ENCODE results near the gene SMURF2.
A peak's percentile ranks its signal among the peaks of the same experiment; 100 is the strongest.
"Not testable (repeated sequence)": the region's sequence is repeated elsewhere in the genome, so short reads cannot be mapped to it uniquely, and the experiment has no call there.

The SMURF2 gene

GRCh38 chr17:64664299-64664981 is 2.3 kb upstream of the SMURF2 start:
- DNase-seq = not testable (repeated sequence)

- not testable (repeated sequence) for DNase-seq
Observed at GRCh38 chr17:64663836-64664235, 1.7 kb upstream of the SMURF2 start.

DNA sequence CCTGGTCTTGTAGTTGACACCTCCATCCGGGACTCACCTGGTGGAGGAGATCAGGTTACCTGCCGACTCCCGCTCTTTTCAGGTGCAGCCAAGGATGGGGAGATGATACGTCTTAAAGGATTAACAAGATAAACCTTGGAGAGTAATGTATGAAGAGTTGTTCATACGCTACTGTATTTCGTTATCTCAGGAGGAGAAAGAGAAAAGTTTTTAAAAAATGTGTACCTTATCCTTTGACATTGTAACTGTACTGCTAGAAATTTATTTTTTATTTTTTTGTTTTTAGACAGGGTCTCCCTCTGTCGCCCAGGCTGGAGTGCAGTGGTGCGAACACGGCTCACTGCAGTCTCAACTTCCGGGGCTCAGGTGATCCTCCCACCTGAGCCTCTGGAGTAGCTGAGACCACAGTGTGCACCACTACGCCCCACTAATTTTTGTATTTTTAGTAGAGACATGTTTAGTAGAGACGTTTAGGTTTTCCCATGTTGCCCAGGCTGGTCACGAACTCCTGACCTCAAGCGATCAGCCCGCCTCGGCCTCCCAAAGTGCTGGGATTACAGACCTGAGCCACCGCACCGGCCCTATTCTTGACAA is 764 bp upstream of the SMURF2 start:
- DNase-seq = no peak

DNA sequence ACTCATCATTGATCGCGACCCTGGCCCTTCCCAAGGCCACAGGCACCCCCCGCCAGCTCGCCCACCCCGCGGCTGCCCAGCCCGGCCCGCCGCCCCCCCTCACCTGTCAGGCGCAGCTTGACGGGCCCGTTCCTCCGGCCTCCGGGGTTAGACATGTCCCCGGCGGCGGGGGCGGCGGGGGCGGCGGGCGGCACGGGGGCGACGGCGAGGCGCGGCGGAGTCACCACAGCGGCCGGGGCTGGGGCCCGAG is 456 bp downstream of the SMURF2 start:
- DNase-seq = peak in 1 of 4 experiments; percentile 42

DNA sequence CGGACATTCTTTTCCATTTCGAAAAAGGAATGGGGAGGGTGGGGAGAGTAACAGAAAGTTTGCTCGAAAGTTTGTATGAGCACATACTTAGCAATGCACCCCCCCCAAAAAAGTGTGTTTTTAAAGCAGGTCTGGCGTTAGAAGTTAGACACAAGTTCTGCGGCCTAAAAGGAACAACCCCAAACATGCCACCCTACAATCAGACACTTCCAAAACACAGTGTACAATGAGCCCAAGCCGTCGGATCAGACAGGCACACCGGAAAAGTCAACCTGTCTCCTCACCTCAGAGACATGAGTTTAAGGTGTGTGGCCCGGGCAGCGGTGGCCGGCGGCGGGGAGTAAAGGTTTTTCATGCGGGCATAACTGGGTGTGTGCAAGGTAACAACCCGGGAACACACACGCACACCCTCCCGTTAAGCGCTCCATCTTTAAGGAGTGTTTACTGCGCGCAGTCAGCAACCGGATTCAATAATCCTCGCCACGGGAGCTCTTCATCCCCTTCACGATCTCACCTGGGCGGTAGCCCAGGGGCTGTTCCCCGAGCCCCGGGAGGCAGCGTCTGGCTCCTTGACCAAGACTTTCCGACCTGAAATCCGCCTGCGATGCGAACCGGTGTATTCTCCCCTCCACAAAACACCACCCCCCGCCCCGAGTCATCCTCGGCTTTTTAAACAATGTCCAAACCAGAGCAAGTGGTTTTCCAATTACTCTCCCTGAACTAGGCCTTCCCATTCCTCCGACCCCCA is 955 bp downstream of the SMURF2 start:
- DNase-seq = not testable (repeated sequence)

GRCh38 chr17:64660195-64660977 is 1.7 kb downstream of the SMURF2 start:
- DNase-seq = not testable (repeated sequence)

DNA sequence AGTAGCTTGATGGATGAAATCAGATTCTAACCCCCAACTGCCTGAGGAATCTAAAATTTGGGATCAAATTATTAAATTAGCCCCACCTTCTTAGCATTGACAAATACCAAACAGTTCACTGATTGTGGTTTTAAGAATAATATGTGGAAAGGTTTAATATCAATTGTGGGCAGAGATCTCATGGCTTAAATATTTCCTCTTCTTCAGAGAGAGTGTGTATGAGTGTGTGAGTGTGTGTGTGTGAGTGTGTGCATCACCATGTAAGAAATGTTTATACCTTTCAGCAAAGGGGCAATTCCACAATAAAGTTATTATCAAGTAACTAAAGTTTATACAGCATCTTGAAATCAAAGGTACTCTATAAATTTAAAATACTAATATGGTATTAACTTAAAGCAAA is 3.2 kb downstream of the SMURF2 start:
- no peak for DNase-seq

GRCh38 chr17:64657610-64658125 is 4.4 kb downstream of the SMURF2 start:
- no peak for DNase-seq

GRCh38 chr17:64655704-64656103 is 6.4 kb downstream of the SMURF2 start:
- DNase-seq = no peak

GRCh38 chr17:64653985-64654355 is 8.1 kb downstream of the SMURF2 start:
- DNase-seq = no peak

DNA sequence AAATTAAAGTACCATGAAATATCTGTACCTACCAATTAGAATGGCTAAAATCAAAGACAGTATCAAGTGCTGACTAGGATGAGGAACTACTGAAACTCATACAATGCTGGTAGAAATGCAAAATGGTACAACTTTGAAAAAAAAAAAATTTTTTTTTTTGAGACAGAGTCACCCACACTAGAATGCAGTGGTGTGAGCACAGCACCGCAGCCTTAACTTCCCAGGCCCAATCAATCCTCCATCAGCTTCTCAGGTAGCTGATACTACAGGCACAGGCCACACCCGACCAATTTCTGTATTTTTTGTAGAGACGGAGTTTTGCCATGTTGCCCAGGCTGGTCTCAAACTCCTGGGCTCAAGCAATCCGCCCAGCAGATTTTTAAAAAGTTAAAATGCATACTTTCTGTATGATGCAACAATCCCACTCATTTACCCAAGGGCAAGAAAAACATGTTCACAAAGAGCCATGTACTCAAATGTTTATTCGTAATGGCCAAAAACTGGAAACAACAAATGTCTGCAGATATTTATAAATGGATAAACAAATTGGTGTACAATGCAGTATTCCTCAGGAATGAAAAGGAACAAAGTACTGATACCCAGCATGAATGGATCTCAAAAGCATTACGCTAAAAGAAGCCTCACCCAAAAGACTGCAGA is 8.7 kb downstream of the SMURF2 start:
- no peak for DNase-seq

GRCh38 chr17:64651889-64652288 is 10.2 kb downstream of the SMURF2 start:
- no peak for DNase-seq

DNA sequence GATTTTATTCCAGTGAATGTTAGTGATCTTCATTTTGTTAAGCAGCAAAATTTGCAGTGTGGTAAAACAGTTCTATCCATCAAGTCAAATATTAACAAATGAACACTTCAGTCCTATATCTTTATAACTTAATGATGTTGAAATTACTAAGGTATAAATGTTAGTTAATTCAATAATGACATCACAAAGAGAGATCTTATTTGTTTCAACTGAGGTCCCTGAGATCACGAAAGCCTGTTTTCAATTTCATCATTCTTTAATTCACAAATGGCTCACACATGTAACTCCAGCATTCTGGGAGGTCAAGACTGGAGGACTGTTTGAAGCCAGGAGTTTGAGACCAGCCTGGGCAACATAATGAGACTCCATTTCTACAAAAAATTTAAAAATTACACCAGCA is 13.9 kb downstream of the SMURF2 start:
- DNase-seq = no peak

- no peak for DNase-seq
Observed at GRCh38 chr17:64647817-64648216, 14.3 kb downstream of the SMURF2 start.

GRCh38 chr17:64639516-64639915 is 22.6 kb downstream of the SMURF2 start:
- no peak for DNase-seq

GRCh38 chr17:64638552-64639203 is 23.4 kb downstream of the SMURF2 start:
- no peak for DNase-seq

GRCh38 chr17:64635647-64636305 is 26.3 kb downstream of the SMURF2 start:
- DNase-seq = no peak

DNA sequence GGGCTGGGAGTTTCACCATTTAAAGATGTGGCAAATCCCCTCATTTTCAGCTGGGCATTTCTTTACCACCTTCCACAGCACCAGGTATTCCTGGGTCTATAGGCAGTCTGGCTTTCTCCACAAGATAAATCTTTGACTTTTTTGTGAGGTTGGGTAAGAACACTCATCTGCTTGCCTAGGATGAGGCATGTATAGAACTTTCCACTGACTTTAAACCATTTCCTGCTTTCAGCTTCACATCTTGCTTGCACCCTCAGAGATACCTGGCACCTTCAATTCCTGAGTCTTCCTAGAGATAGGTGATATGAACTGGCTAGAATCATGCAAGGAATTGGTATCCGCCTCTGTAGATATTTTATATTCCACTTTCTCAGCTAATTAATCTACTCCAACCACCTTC is 27.9 kb downstream of the SMURF2 start:
- DNase-seq = no peak

- DNase-seq = no peak
Observed at GRCh38 chr17:64632606-64633005, 29.5 kb downstream of the SMURF2 start.

GRCh38 chr17:64632194-64632593 is 29.9 kb downstream of the SMURF2 start:
- no peak for DNase-seq

DNA sequence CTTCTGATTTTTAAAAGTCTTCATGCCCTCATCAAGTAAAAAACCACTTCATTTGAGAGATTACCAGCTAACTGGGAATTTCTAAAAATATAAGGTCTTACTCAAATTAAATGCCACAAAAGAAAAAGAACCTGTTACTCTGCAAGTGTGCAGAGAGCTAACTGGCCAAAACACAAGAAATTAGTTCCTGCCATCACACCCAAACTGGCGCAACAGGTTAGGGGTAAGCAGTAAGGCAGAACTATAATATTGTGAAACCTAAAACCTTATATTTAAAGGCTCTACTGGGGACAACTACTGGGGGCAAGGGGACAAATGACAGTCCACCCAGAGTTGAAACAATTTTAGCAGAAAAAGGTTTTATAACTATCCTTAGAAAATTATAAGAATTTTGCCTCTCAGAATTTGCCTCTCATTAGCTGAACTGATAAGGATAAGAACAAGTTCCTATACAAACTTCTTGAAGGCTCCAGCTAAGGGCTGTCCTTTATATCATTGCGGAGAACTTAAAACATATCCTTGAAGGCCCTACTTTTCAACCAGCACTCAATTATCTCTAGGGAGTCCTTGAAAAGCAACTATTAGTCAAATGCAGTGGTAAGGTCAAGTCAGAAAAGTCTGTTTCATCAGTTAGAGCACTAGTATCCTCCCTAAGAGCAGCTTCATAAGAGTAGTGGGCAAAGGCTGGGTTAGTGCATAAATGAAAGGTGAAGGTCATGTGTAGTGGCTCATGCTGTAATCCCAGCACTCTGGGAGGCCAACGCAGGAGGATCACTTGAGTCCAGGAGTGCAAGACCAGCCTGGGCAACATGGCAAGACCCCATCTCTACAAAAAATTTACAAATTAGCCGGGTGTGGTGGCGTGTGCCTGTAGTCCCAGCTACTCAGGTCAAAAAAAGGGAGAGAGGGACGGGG is 31.5 kb downstream of the SMURF2 start:
- DNase-seq = no peak

All from activated CD4-positive, CD25-positive, alpha-beta regulatory T cell (primary cell).